SK-N-SH treated with all-trans-retinoic acid at 6 μM for 48 hours (cell line): ENCODE results near the gene IL3RA.
A peak's percentile ranks its signal among the peaks of the same experiment; 100 is the strongest.

Experiments
- ATAC-seq: fragments of 200-7000 bp; cut with Tn5 transposase; 3 replicates; pipeline ENCODE4 v1.9.1; 2020; ENCODE audit warnings: mild to moderate bottlenecking, moderate library complexity
- ARNTL ChIP-seq: fragments of 450-650 bp; formaldehyde crosslinking; IDR thresholded peaks from 2 replicates; pipeline ENCODE4 v1.5.0; 2020; ENCODE audit warnings: low read depth, mild to moderate bottlenecking, moderate library complexity, borderline replicate concordance
- BACH2 ChIP-seq: fragments of 250-450 bp; sonication (Bioruptor Pico); IDR thresholded peaks from 2 replicates; pipeline ENCODE4 v1.9.0; 2021; ENCODE audit warnings: mild to moderate bottlenecking, borderline replicate concordance
- CSDC2 ChIP-seq: fragments of 250-450 bp; sonication (Bioruptor Pico); IDR thresholded peaks from 2 replicates; pipeline ENCODE4 v1.5.0; 2020; ENCODE audit warnings: mild to moderate bottlenecking, moderate library complexity
- CSRNP3 ChIP-seq: fragments of 250-450 bp; sonication (Bioruptor Pico); IDR thresholded peaks from 2 replicates; pipeline ENCODE4 v1.5.1; 2021; ENCODE audit warnings: mild to moderate bottlenecking, moderate library complexity
- ESRRG ChIP-seq: fragments of 250-450 bp; sonication (Bioruptor Pico); IDR thresholded peaks from 2 replicates; pipeline ENCODE4 v1.6.1; 2021; ENCODE audit warnings: mild to moderate bottlenecking
- GLIS3 ChIP-seq: fragments of 250-450 bp; sonication (Bioruptor Pico); IDR thresholded peaks from 2 replicates; pipeline ENCODE4 v1.5.0; 2020; ENCODE audit warnings: mild to moderate bottlenecking, moderate library complexity
- ISL1 ChIP-seq: fragments of 250-450 bp; sonication (Bioruptor Pico); IDR thresholded peaks from 2 replicates; pipeline ENCODE4 v2.1.2; 2022; ENCODE audit warnings: mild to moderate bottlenecking, moderate library complexity
- OSR1 ChIP-seq: fragments of 250-450 bp; sonication (Bioruptor Pico); IDR thresholded peaks from 2 replicates; pipeline ENCODE4 v1.8.0; 2022; ENCODE audit warnings: moderate library complexity, mild to moderate bottlenecking, inconsistent platforms
- PATZ1 ChIP-seq: fragments of 250-450 bp; sonication (Bioruptor Pico); IDR thresholded peaks from 2 replicates; pipeline ENCODE4 v1.8.0; 2020; ENCODE audit warnings: mild to moderate bottlenecking, moderate library complexity, borderline replicate concordance
- PPARA ChIP-seq: fragments of 250-450 bp; sonication (Bioruptor Pico); IDR thresholded peaks from 2 replicates; pipeline ENCODE4 v1.5.0; 2020; ENCODE audit warnings: mild to moderate bottlenecking, borderline replicate concordance
- RARB ChIP-seq: fragments of 250-450 bp; sonication (Bioruptor Pico); IDR thresholded peaks from 2 replicates; pipeline ENCODE4 v1.8.0; 2021; ENCODE audit warnings: mild to moderate bottlenecking, moderate library complexity
- SNAI2 ChIP-seq: fragments of 250-450 bp; sonication (Bioruptor Pico); IDR thresholded peaks from 2 replicates; pipeline ENCODE4 v1.5.0; 2020; ENCODE audit warnings: mild to moderate bottlenecking, moderate library complexity
- TOX ChIP-seq: fragments of 250-450 bp; sonication (Bioruptor Pico); IDR thresholded peaks from 2 replicates; pipeline ENCODE4 v1.8.0; 2021; ENCODE audit warnings: mild to moderate bottlenecking, moderate library complexity, borderline replicate concordance
- TSHZ2 ChIP-seq: fragments of 250-450 bp; sonication (Bioruptor Pico); IDR thresholded peaks from 2 replicates; pipeline ENCODE4 v1.5.0; 2020; ENCODE audit warnings: mild to moderate bottlenecking, moderate library complexity
- ZC3H10 ChIP-seq: fragments of 250-450 bp; sonication (Bioruptor Pico); IDR thresholded peaks from 2 replicates; pipeline ENCODE4 v1.5.1; 2021; ENCODE audit warnings: mild to moderate bottlenecking, moderate library complexity
- ZFP3 ChIP-seq: fragments of 250-450 bp; sonication (Bioruptor Pico); IDR thresholded peaks from 2 replicates; pipeline ENCODE4 v1.5.0; 2020; ENCODE audit warnings: mild to moderate bottlenecking, moderate library complexity
- ZFP30 ChIP-seq: fragments of 450-650 bp; formaldehyde crosslinking; IDR thresholded peaks from 2 replicates; pipeline ENCODE4 v1.5.0; 2022; ENCODE audit warnings: mild to moderate bottlenecking, moderate library complexity
- ZNF8 ChIP-seq: fragments of 450-650 bp; formaldehyde crosslinking; IDR thresholded peaks from 2 replicates; pipeline ENCODE4 v1.5.0; 2020; ENCODE audit warnings: mild to moderate bottlenecking, moderate library complexity

Gene IL3RA

GRCh38 chrX:1397001-1397400 lies 60.4 kb downstream of the IL3RA start (continued):
- no peak for TF ChIP-seq TSHZ2 (CRISPR knock-in tag)

- ATAC-seq, result no peak
- no peak for TF ChIP-seq ZFP3
Observed at GRCh38 chrX:1397441-1398270, 61.1 kb downstream of the IL3RA start.

- ATAC-seq, result peak; percentile 39
Observed at GRCh38 chrX:1398431-1399340, 62.1 kb downstream of the IL3RA start.

GRCh38 chrX:1400049-1400448 lies 63.5 kb downstream of the IL3RA start:
- no peak for TF ChIP-seq CSDC2 (CRISPR knock-in tag)
- TF ChIP-seq OSR1 (CRISPR knock-in tag), result no peak
- TF ChIP-seq BACH2 (CRISPR knock-in tag), result no peak
- TF ChIP-seq ZNF8 (CRISPR knock-in tag), result no peak
- no peak for TF ChIP-seq ESRRG (CRISPR knock-in tag)
- no peak for TF ChIP-seq TOX (CRISPR knock-in tag)
- no peak for ATAC-seq

More at GRCh38 chrX:1398431-1399340, 62.1 kb downstream of the IL3RA start:
- TF ChIP-seq OSR1 (CRISPR knock-in tag), result no peak
- TF ChIP-seq CSRNP3 (CRISPR knock-in tag), result no peak
- no peak for TF ChIP-seq RARB (CRISPR knock-in tag)
- TF ChIP-seq CSDC2 (CRISPR knock-in tag), result no peak

- TF ChIP-seq RARB (CRISPR knock-in tag) (no peak), ESRRG (CRISPR knock-in tag) (no peak), BACH2 (CRISPR knock-in tag) (no peak), OSR1 (CRISPR knock-in tag) (no peak), TSHZ2 (CRISPR knock-in tag) (no peak), CSDC2 (CRISPR knock-in tag) (no peak), PATZ1 (CRISPR knock-in tag) (no peak), PPARA (CRISPR knock-in tag) (no peak), ZC3H10 (CRISPR knock-in tag) (no peak), ZFP30 (CRISPR knock-in tag) (no peak), ISL1 (CRISPR knock-in tag) (no peak), ARNTL (CRISPR knock-in tag) (no peak), SNAI2 (CRISPR knock-in tag) (no peak), GLIS3 (CRISPR knock-in tag) (no peak)
- no peak; the same call in 1 of the 3 replicates for ATAC-seq
Observed at GRCh38 chrX:1400742-1401471, 64.3 kb downstream of the IL3RA start.
